ENCODE measurements around the gene GSTO2.

DNA sequence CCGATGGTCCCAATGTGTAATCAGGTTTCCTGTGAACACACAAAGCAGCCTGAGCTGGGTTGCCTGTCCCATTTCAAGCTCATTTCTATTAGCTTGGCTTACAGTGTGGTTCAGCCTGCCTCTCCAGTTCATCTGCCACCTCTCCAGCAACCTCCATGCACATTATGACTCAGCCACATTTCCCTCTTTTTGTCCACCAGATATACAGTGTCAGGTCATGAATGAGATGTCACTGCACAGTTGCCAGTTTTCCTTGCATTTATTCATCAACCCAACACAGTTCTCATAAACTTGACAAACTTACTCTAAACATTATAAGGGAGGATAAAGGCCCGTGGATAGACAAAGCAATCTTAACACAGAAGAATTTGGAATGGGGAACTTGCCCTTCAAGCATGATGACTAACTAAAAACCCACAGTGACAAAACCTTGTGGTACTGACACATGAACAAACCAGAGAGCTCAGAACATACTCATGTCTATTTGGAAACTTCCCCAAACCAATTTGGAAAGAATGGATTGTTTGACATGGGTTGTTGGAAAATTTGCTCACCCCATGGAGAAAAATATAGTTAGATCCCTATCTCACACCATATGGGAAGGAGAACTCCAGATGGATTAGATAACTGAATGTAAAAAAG is 82.2 kb downstream of the GSTO2 start:
- TF ChIP-seq POLR2A (IDR thresholded peaks at IDR 0.05): no peak
- TF ChIP-seq, protein P1, sequence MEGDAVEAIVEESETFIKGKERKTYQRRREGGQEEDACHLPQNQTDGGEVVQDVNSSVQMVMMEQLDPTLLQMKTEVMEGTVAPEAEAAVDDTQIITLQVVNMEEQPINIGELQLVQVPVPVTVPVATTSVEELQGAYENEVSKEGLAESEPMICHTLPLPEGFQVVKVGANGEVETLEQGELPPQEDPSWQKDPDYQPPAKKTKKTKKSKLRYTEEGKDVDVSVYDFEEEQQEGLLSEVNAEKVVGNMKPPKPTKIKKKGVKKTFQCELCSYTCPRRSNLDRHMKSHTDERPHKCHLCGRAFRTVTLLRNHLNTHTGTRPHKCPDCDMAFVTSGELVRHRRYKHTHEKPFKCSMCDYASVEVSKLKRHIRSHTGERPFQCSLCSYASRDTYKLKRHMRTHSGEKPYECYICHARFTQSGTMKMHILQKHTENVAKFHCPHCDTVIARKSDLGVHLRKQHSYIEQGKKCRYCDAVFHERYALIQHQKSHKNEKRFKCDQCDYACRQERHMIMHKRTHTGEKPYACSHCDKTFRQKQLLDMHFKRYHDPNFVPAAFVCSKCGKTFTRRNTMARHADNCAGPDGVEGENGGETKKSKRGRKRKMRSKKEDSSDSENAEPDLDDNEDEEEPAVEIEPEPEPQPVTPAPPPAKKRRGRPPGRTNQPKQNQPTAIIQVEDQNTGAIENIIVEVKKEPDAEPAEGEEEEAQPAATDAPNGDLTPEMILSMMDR (IDR thresholded peaks at IDR 0.05): no peak
